Right lobe of liver (tissue), 4 donors: Measurements from ENCODE around the gene LARP1B.

Experiments used
- POLR2A ChIP-seq: fragments of 450-650 bp; IDR thresholded peaks from one replicate; pipeline ENCODE4 v1.6.1; 2017; ENCODE audit warnings: antibody characterized with exemption, mild to moderate bottlenecking
- TF ChIP-seq, protein P1 (sequence below), 4 donors: fragments of 200-600 bp in 3 of 4; fragments of 450-650 bp in 1 of 4; IDR thresholded peaks; one replicate each; pipeline versions ENCODE4 v1.5.1 to v1.8.0; 2016 to 2022; ENCODE audit warnings: antibody characterized with exemption in 4 of 4, mild to moderate bottlenecking in 2 of 4
- donor health status: DM: no; HTN: no; CAD: no.
- donor health status: DM: no; HTN: no; CAD: no.
- donor health status: DM: no; HTN: yes; CAD: no.

- TF ChIP-seq, protein P1, sequence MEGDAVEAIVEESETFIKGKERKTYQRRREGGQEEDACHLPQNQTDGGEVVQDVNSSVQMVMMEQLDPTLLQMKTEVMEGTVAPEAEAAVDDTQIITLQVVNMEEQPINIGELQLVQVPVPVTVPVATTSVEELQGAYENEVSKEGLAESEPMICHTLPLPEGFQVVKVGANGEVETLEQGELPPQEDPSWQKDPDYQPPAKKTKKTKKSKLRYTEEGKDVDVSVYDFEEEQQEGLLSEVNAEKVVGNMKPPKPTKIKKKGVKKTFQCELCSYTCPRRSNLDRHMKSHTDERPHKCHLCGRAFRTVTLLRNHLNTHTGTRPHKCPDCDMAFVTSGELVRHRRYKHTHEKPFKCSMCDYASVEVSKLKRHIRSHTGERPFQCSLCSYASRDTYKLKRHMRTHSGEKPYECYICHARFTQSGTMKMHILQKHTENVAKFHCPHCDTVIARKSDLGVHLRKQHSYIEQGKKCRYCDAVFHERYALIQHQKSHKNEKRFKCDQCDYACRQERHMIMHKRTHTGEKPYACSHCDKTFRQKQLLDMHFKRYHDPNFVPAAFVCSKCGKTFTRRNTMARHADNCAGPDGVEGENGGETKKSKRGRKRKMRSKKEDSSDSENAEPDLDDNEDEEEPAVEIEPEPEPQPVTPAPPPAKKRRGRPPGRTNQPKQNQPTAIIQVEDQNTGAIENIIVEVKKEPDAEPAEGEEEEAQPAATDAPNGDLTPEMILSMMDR (IDR thresholded peaks at IDR 0.05): no peak
- no peak for TF ChIP-seq POLR2A
Observed at GRCh38 chr4:128176643-128177042, 115.5 kb downstream of the LARP1B start.
